ENCODE data around the gene CDH4. TPM values are rescaled to one million over a fixed set of nuclear protein-coding genes. Genes with fewer than 3 reads are reported as not detected.

Gene CDH4
- total RNA-seq, 2 donors from 2014 or later, result 0.08 to 0.09 TPM

GRCh38 chr20:61735503-61735785 lies 483.4 kb downstream of the CDH4 start:
- H3K36me3 Mint-ChIP-seq, result no peaks in the 10 kb centered on the region
- no peak overlapping the region for H3K27ac Mint-ChIP-seq
- DNase-seq (ENCODE audit: low spot score in 2 of 2) (no peak), ATAC-seq (no peak)
- no peaks in the 10 kb centered on the region for H3K9me3 Mint-ChIP-seq

- DNase-seq (ENCODE audit: low spot score in 2 of 2) (no peak), ATAC-seq (no peak)
- Mint-ChIP-seq H3K27ac (no peak overlapping the region), H3K9me3 (no peaks in the 10 kb centered on the region), H3K36me3 (no peaks in the 10 kb centered on the region)
Observed at GRCh38 chr20:61736001-61736635, 484.1 kb downstream of the CDH4 start.

- Mint-ChIP-seq H3K36me3 (no peaks in the 10 kb centered on the region), H3K27ac (no peak overlapping the region), H3K9me3 (no peaks in the 10 kb centered on the region)
- DNase-seq (ENCODE audit: low spot score in 2 of 2) (no peak), ATAC-seq (no peak)
Observed at GRCh38 chr20:61736751-61737310, 484.8 kb downstream of the CDH4 start.

- no peak for DNase-seq (ENCODE audit: low spot score in 2 of 2)
- no peak overlapping the region for H3K27ac Mint-ChIP-seq
- no peak for ATAC-seq
- no peaks in the 10 kb centered on the region for H3K9me3 Mint-ChIP-seq
- H3K36me3 Mint-ChIP-seq, result no peaks in the 10 kb centered on the region
Observed at GRCh38 chr20:61737346-61737745, 485.3 kb downstream of the CDH4 start.

- Mint-ChIP-seq H3K36me3 (no peaks in the 10 kb centered on the region), H3K9me3 (no peaks in the 10 kb centered on the region), H3K27ac (no peak overlapping the region)
- no peak for ATAC-seq
- no peak for DNase-seq (ENCODE audit: low spot score in 2 of 2)
Observed at GRCh38 chr20:61737812-61738443, 485.9 kb downstream of the CDH4 start.

- no peak for ATAC-seq
- no peak for DNase-seq (ENCODE audit: low spot score in 2 of 2)
- Mint-ChIP-seq H3K27ac (no peak overlapping the region), H3K9me3 (no peaks in the 10 kb centered on the region), H3K36me3 (no peaks in the 10 kb centered on the region)
Observed at GRCh38 chr20:61738601-61739069, 486.6 kb downstream of the CDH4 start.

GRCh38 chr20:61739086-61739831 lies 487.2 kb downstream of the CDH4 start:
- Mint-ChIP-seq H3K9me3 (no peaks in the 10 kb centered on the region), H3K36me3 (no peaks in the 10 kb centered on the region), H3K27ac (no peak overlapping the region)
- DNase-seq (ENCODE audit: low spot score in 2 of 2) (no peak), ATAC-seq (no peak)

- ATAC-seq, result no peak
- no peaks in the 10 kb centered on the region for H3K9me3 Mint-ChIP-seq
- H3K27ac Mint-ChIP-seq, result no peak overlapping the region
- no peaks in the 10 kb centered on the region for H3K36me3 Mint-ChIP-seq
- DNase-seq (ENCODE audit: low spot score in 2 of 2), result no peak
Observed at GRCh38 chr20:61739832-61740118, 487.7 kb downstream of the CDH4 start.

GRCh38 chr20:61742097-61742825 lies 490.2 kb downstream of the CDH4 start:
- no peaks in the 10 kb centered on the region for H3K9me3 Mint-ChIP-seq
- no peak for ATAC-seq
- DNase-seq (ENCODE audit: low spot score in 2 of 2), result no peak
- H3K36me3 Mint-ChIP-seq, result no peaks in the 10 kb centered on the region
- H3K27ac Mint-ChIP-seq, result no peak overlapping the region

GRCh38 chr20:61743606-61744005 lies 491.5 kb downstream of the CDH4 start:
- ATAC-seq (no peak), DNase-seq (ENCODE audit: low spot score in 2 of 2) (no peak)
- Mint-ChIP-seq H3K27ac (no peak overlapping the region), H3K9me3 (peaks cover 0 to 8% of the 10 kb centered on the region in 2 donors), H3K36me3 (peaks cover 0 to 5% of the 10 kb centered on the region in 2 donors)

GRCh38 chr20:61744691-61745396 lies 492.8 kb downstream of the CDH4 start:
- H3K36me3 Mint-ChIP-seq, result peaks cover 0 to 5% of the 10 kb centered on the region in 2 donors
- no peak overlapping the region for H3K27ac Mint-ChIP-seq
- DNase-seq (ENCODE audit: low spot score in 2 of 2) (no peak), ATAC-seq (no peak)
- H3K9me3 Mint-ChIP-seq, result peaks cover under 1 to 9% of the 10 kb centered on the region in 2 donors

- ATAC-seq (no peak), DNase-seq (ENCODE audit: low spot score in 2 of 2) (no peak)
- H3K27ac Mint-ChIP-seq, result no peak overlapping the region
- peaks cover 0 to 5% of the 10 kb centered on the region in 2 donors for H3K36me3 Mint-ChIP-seq
- H3K9me3 Mint-ChIP-seq, result peaks cover 8 to 11% of the 10 kb centered on the region in 2 donors
Observed at GRCh38 chr20:61745397-61746146, 493.5 kb downstream of the CDH4 start.

- Mint-ChIP-seq H3K36me3 (peaks cover 0 to 5% of the 10 kb centered on the region in 2 donors), H3K27ac (peak overlapping the region in 1 of 2 donors; percentile 68), H3K9me3 (peaks cover 8 to 11% of the 10 kb centered on the region in 2 donors)
- no peak for DNase-seq (ENCODE audit: low spot score in 2 of 2)
- ATAC-seq, result no peak
Observed at GRCh38 chr20:61746147-61746646, 494.1 kb downstream of the CDH4 start.

GRCh38 chr20:61746781-61747180 lies 494.7 kb downstream of the CDH4 start:
- Mint-ChIP-seq H3K36me3 (peaks cover 0 to 5% of the 10 kb centered on the region in 2 donors), H3K27ac (no peak overlapping the region), H3K9me3 (peaks cover 8 to 11% of the 10 kb centered on the region in 2 donors)
- no peak for DNase-seq (ENCODE audit: low spot score in 2 of 2)
- ATAC-seq, result no peak

GRCh38 chr20:61748376-61748775 lies 496.3 kb downstream of the CDH4 start:
- no peak for ATAC-seq
- Mint-ChIP-seq H3K27ac (no peak overlapping the region), H3K36me3 (peaks cover 0 to 5% of the 10 kb centered on the region in 2 donors), H3K9me3 (peaks cover 8 to 11% of the 10 kb centered on the region in 2 donors)
- DNase-seq (ENCODE audit: low spot score in 2 of 2), result no peak
